Pancreas (tissue), 10 donors: ENCODE data around the gene PSIP1. TPM values are rescaled to one million over a fixed set of nuclear protein-coding genes. Genes with fewer than 3 reads are reported as not detected.

Experiments
- ATAC-seq, 4 donors: fragments of 200-7000 bp; cut with Tn5 transposase; one replicate each; pipeline versions ENCODE4 v1.8.0 to v1.9.1; 2020; ENCODE audit warnings: mild to moderate bottlenecking in 4 of 4, moderate library complexity in 4 of 4
- DNase-seq, 6 donors: peaks; one replicate each; pipeline ENCODE4 v3.0.0-alpha.2; 2020
- FAIRE-seq: peaks from 2 replicates; lab custom pipeline; 2012; peaks lifted over from hg19 to GRCh38; lab: Jason Lieb, UNC
- H3K27ac ChIP-seq, 4 donors: fragments of 200-600 bp; sonication (generic); 1 replicate in 3 of 4; 2 replicates in 1 of 4; pipeline versions ENCODE4 v1.5.0 to v1.8.0; 2020
- H3K27me3 ChIP-seq, 4 donors: fragments of 200-600 bp; one replicate each; pipeline ENCODE4 v1.8.0; 2021
- H3K36me3 ChIP-seq, 3 donors: fragments of 200-600 bp; sonication (generic) in 1 of 3; one replicate each; pipeline versions ENCODE4 v1.5.0 to v1.8.0; 2020 to 2021
- H3K4me1 ChIP-seq, 3 donors: fragments of 200-600 bp; one replicate each; pipeline ENCODE4 v1.8.0; 2021
- H3K4me3 ChIP-seq, 4 donors: fragments of 200-600 bp; sonication (generic) in 2 of 4; one replicate each; pipeline versions ENCODE4 v1.5.0 to v1.8.0; 2020 to 2021
- H3K9me3 ChIP-seq, 4 donors: fragments of 200-600 bp; one replicate each; pipeline ENCODE4 v1.8.0; 2021
- CTCF ChIP-seq, 4 donors: fragments of 200-600 bp; sonication (generic) in 3 of 4; IDR thresholded peaks; one replicate each; pipeline versions ENCODE4 v1.5.0 to v1.8.0; 2021; ENCODE audit warnings: antibody characterized with exemption in 4 of 4
- WGBS, 2 donors: extraction: QIAGEN DNeasy Blood & Tissue Kit; methylation state at CpG; one replicate each; pipeline ENCODE4 v1.1.7; 2013; 5-methylcytosine and 5-hydroxymethylcytosine counted together
- intact Hi-C, 3 donors: fragments of 100-400 bp; cut with DNase I; formaldehyde crosslinking; loops; one replicate each; pipeline versions ENCODE4 v1.11.1 to v1.14.2; 2022
- polyA plus RNA-seq, 2 donors: library from polyadenylated mRNA; stranded (reverse); fragments of 200-250 nt; gene quantifications; one replicate each; pipeline ENCODE4 v1.2.3, GENCODE V29; 2013
- total RNA-seq, 6 donors: library from RNA; stranded (reverse); fragmentation: NEBNext Ultra II Directional in 4 of 6; extraction: Animal tissue kit (Norgen Biotek cat#: 25700) in 4 of 6; gene quantifications; one replicate each; pipeline versions ENCODE4 v1.2.1 to v1.2.4, GENCODE V29; 2021 to 2023
- donor health status: healthy with polysubstance abuse.
- donor health status: DM: no; HTN: no; CAD: no; lungs with moderate emphysema.
- donor health status: DM: no; HTN: no; CAD: no.
- donor health status: control.
- donor health status: control.
- donor health status: Bipolar disorder and iron deficiency.
- donor health status: DM: yes; HTN: yes; CAD: no.
- donor health status: DM: no; HTN: no; CAD: no.
- donor health status: DM: no; HTN: no; CAD: no.
- donor health status: DM: yes; HTN: yes; CAD: no.

The PSIP1 gene
- total and polyA plus RNA-seq, 8 donors: 9.0 to 18.9 (median 11.2) TPM

DNA sequence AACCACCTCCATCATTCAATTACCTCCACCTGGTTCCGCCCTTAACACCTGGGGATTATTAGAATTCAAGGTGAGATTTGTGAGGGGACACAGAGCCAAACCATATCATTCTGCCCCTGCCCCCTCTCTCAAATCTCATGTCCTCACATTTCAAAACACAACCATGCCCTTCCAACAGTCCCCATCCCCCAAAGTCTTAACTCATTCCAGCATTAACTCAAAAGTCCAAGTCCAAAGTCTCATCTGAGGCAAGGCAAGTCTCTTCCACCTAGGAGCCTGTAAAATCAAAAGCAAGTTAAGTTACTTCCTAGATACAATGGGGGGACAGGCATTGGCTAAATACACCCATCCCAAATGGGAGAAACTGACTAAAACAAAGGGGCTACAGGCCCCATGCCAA, 18.8 kb downstream of the PSIP1 start:
- no peak for FAIRE-seq
- DNase-seq: no peak
- Histone ChIP-seq H3K27ac (no peak overlapping the region), H3K9me3 (no peaks in the 10 kb centered on the region), H3K36me3 (peaks cover 0 to 5% (median 0%) of the 10 kb centered on the region in 3 donors), H3K4me1 (no peaks in the 10 kb centered on the region), H3K4me3 (no peak overlapping the region), H3K27me3 (no peaks in the 10 kb centered on the region)
- 95 to 100% methylated on average over 1 of the region's 1 CpG for WGBS, 2 donors
- TF ChIP-seq CTCF (IDR thresholded peaks at IDR 0.05): no peak
- no peak for ATAC-seq
- intact Hi-C loops: no loop called here

GRCh38 chr9:15485836-15486666, 24.7 kb downstream of the PSIP1 start:
- Histone ChIP-seq H3K4me3 (no peak overlapping the region), H3K4me1 (no peaks in the 10 kb centered on the region), H3K9me3 (no peaks in the 10 kb centered on the region), H3K36me3 (peaks cover 0 to 5% (median 0%) of the 10 kb centered on the region in 3 donors), H3K27ac (no peak overlapping the region), H3K27me3 (no peaks in the 10 kb centered on the region)
- WGBS, 2 donors: 56 to 67% methylated on average over 2 of the region's 2 CpGs
- ATAC-seq (no peak), DNase-seq (no peak), FAIRE-seq (peak; percentile 74)
- intact Hi-C loops: no loop called here
- no peak for TF ChIP-seq CTCF (IDR thresholded peaks at IDR 0.05)

GRCh38 chr9:15484802-15485201, 26.0 kb downstream of the PSIP1 start:
- ATAC-seq (no peak), DNase-seq (no peak), FAIRE-seq (no peak)
- Histone ChIP-seq H3K36me3 (peaks cover 0 to 5% (median 0%) of the 10 kb centered on the region in 3 donors), H3K4me3 (no peak overlapping the region), H3K27ac (no peak overlapping the region), H3K4me1 (no peaks in the 10 kb centered on the region), H3K27me3 (no peaks in the 10 kb centered on the region), H3K9me3 (no peaks in the 10 kb centered on the region)
- intact Hi-C loops: no loop called here
- WGBS, 2 donors: 94 to 98% methylated on average over 6 of the region's 6 CpGs
- no peak for TF ChIP-seq CTCF (IDR thresholded peaks at IDR 0.05)

- Histone ChIP-seq H3K36me3 (no peaks in the 10 kb centered on the region), H3K27me3 (no peaks in the 10 kb centered on the region), H3K4me3 (no peak overlapping the region), H3K4me1 (no peaks in the 10 kb centered on the region), H3K27ac (no peak overlapping the region), H3K9me3 (no peaks in the 10 kb centered on the region)
- ATAC-seq (no peak), DNase-seq (no peak), FAIRE-seq (no peak)
- TF ChIP-seq CTCF (IDR thresholded peaks at IDR 0.05): no peak
- intact Hi-C loops: no loop called here
- WGBS, 2 donors: 58 to 80% methylated on average over 1 of the region's 1 CpG
Measured at GRCh38 chr9:15482146-15482545, 28.6 kb downstream of the PSIP1 start.

- Histone ChIP-seq H3K4me1 (no peaks in the 10 kb centered on the region), H3K9me3 (no peaks in the 10 kb centered on the region), H3K27ac (no peak overlapping the region), H3K27me3 (no peaks in the 10 kb centered on the region), H3K4me3 (no peak overlapping the region), H3K36me3 (no peaks in the 10 kb centered on the region)
- ATAC-seq (no peak), FAIRE-seq (no peak), DNase-seq (no peak)
- intact Hi-C loops: no loop called here
- WGBS, 2 donors: 85 to 89% methylated on average over 1 of the region's 1 CpG
- no peak for TF ChIP-seq CTCF (IDR thresholded peaks at IDR 0.05)
Measured at GRCh38 chr9:15480028-15480427, 30.7 kb downstream of the PSIP1 start.
